MG63 (cell line): ENCODE data around the gene MRPL11. TPM values are rescaled to one million over a fixed set of nuclear protein-coding genes. Genes with fewer than 3 reads are reported as not detected.

Experiments
- DNase-seq: peaks from one replicate; pipeline ENCODE4 v3.0.0-alpha.2; 2020
- H3K27me3 ChIP-seq: fragments of 250-450 bp; sonication (Bioruptor Pico); 2 replicates; pipeline ENCODE4 v1.5.1; 2020; ENCODE audit warnings: mild to moderate bottlenecking, moderate library complexity
- H3K36me3 ChIP-seq: fragments of 250-450 bp; sonication (Bioruptor Pico); 2 replicates; pipeline ENCODE4 v1.5.1; 2020; ENCODE audit warnings: mild to moderate bottlenecking, moderate library complexity
- H3K4me3 ChIP-seq: fragments of 250-450 bp; sonication (Bioruptor Pico); 2 replicates; pipeline ENCODE4 v1.5.1; 2020; ENCODE audit warnings: mild to moderate bottlenecking, moderate library complexity
- H3K9me3 ChIP-seq: fragments of 250-450 bp; sonication (Bioruptor Pico); 2 replicates; pipeline ENCODE4 v1.5.1; 2020; ENCODE audit warnings: mild to moderate bottlenecking, moderate library complexity
- total RNA-seq: library from RNA; depleted of rRNA; stranded (reverse); fragments of >200 nt; shearing (Covaris generic); gene quantifications from 2 replicates; pipeline ENCODE4 v1.2.3, GENCODE V29; 2014; ENCODE audit warnings: low replicate concordance

MRPL11 gene
- total RNA-seq, 1 experiment from 2014 or later: 92.7 TPM

DNA sequence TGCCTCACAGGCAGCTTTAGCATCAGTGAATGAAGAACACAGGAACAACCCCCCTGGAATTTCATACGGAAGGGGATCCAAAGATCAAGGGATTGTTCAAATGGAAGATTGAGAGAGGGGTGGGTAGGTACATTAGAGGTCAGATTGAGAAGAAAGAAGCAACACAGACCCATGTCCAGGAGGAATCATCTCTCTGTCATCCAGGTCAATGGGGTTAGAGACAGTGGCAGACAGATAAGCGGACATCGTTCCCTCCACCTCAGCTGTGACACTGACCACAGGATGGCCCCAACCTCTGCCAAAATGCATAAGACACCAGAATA is 19.7 kb downstream of the MRPL11 start:
- DNase-seq: no peak
- H3K9me3 ChIP-seq: peaks cover 4% of the 10 kb centered on the region
- H3K36me3 ChIP-seq: no peaks in the 10 kb centered on the region
- no peak overlapping the region for H3K4me3 ChIP-seq
- H3K27me3 ChIP-seq: peaks cover 23% of the 10 kb centered on the region

DNA sequence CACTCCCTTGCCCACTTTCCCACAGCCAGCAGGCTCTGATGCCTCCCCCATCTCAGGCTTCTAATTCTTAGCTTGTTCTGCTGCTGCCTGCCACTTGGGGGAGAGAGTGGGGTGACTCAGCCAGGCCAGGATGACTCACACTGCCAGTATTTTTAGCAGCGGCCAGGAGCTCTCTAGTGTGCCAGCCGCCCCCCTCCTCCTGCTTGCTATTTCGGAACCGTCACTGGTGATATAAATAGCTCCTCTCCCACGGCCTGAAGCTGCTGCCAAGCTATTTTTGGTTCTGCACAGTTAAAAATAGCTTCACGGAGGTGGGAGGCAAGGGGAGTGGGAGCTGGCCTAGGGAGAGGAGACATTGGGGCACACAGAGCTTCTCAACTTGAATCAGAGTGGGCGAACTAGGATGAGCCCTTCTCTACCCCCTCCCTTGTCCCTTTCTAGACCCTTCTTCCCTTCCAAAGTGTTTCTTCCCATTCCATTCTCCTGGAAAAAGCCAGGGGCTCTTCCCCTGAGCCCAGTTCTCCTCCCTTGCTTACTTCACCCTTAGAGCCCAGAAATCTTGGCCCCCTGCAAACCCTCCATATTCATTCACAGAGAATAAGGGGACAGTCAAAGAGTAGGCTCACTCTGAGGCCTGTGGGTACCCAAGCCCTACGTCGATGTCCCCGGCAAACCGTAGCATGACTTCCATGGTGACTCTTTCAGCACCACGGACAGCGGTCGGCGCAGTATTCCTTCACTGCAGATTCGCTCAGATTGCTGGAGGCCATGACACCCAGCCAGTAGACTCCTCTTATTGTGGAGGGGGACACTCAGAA is 20.3 kb downstream of the MRPL11 start:
- DNase-seq: peak; percentile 91
- Histone ChIP-seq H3K4me3 (no peak overlapping the region), H3K27me3 (peaks cover 25% of the 10 kb centered on the region), H3K9me3 (peaks cover 4% of the 10 kb centered on the region), H3K36me3 (no peaks in the 10 kb centered on the region)

DNA sequence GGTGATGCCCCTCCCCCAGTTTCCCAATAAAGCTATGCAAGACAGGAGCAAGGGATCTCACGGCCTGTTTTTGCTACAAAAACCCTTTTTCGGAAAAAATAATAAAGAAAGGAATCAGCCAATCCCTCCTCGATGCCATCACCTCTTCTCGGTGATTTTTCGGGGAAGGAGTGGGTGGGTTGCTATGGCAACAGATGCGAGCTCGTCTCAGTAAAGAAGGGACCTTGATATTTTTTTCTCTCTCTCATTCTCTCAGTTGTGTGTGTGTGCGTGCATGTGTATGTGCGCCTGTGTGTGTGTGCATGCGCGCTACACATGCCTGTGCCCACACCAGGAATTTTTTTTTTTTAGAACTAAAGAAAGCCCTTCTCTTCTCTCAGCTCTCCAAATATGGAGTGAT is 21.6 kb downstream of the MRPL11 start:
- no peak for DNase-seq
- Histone ChIP-seq H3K4me3 (no peak overlapping the region), H3K36me3 (no peaks in the 10 kb centered on the region), H3K27me3 (peaks cover 25% of the 10 kb centered on the region), H3K9me3 (peaks cover 4% of the 10 kb centered on the region)

DNA sequence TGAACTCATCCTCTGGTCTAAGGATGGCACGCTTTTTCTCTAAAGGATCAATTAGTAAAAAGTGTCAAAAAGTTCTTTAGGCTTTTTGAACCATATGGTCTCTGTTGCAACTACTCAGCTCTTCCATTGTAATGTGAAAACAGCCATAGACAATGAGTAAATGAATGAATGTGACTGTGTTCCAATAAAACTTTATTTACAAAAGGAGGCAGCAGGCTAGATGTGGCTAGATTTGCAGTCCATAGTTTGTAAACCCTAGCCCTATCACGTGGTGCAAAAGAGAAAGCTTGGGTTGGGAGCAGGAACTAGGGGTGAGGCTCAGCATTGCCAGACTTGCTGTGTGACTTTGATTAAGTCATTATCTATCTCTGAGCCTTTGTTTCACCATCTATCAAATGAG is 23.2 kb downstream of the MRPL11 start:
- H3K36me3 ChIP-seq: no peaks in the 10 kb centered on the region
- no peak overlapping the region for H3K4me3 ChIP-seq
- H3K27me3 ChIP-seq: peaks cover 25% of the 10 kb centered on the region
- DNase-seq: no peak
- no peaks in the 10 kb centered on the region; the same call in 1 of the 2 replicates for H3K9me3 ChIP-seq

GRCh38 chr11:66414120-66414934 is 24.3 kb downstream of the MRPL11 start:
- no peak overlapping the region for H3K4me3 ChIP-seq
- H3K9me3 ChIP-seq: no peaks in the 10 kb centered on the region; the same call in 1 of the 2 replicates
- no peak for DNase-seq
- peaks cover 26% of the 10 kb centered on the region for H3K27me3 ChIP-seq
- H3K36me3 ChIP-seq: no peaks in the 10 kb centered on the region

DNA sequence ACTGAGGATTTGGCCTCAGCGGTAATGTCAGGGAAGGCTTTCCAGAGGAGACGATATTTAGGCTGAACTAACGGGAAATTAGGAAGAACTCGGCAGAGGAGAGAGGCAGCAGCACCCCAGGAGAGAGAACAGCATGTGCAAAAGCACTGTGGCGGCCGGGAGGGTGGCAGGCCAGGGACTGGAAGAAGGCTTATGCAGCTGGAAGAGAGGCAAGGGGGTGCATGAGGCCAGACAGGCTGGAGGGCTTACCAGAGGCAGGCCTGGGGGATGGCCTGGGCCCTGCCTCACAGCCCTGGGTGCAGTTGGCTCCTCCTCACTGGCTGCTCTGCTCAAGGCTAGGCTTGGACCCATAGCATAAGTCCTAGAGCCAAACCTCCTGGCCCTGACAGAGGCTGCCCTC is 25.5 kb downstream of the MRPL11 start:
- Histone ChIP-seq H3K4me3 (no peak overlapping the region), H3K36me3 (no peaks in the 10 kb centered on the region), H3K27me3 (peaks cover 27% of the 10 kb centered on the region), H3K9me3 (no peaks in the 10 kb centered on the region)
- no peak for DNase-seq

DNA sequence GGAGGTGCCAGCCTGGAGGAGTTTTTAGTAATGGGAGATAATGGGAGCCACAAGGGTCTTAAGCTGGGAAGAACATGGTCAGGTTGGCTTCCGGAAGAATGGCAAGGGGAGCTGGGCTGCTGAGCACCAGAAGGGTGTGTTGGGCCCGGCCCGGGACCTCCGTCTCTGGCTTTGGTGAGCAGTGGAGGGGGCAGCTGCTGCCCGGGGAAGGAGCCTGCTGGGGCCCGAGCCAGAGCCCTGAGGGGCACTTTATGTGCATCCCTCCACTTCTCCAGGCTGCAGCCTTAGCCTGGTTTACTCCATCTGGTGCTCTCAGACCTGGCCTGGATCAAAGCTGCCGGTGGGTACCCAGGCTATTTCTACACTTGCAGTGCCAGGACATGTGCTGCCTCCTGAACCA is 26.5 kb downstream of the MRPL11 start:
- H3K27me3 ChIP-seq: peaks cover 34% of the 10 kb centered on the region
- H3K36me3 ChIP-seq: no peaks in the 10 kb centered on the region
- H3K9me3 ChIP-seq: no peaks in the 10 kb centered on the region
- no peak overlapping the region for H3K4me3 ChIP-seq
- DNase-seq: no peak

- no peak for DNase-seq
- peaks cover 38% of the 10 kb centered on the region for H3K27me3 ChIP-seq
- H3K9me3 ChIP-seq: no peaks in the 10 kb centered on the region
- no peak overlapping the region for H3K4me3 ChIP-seq
- H3K36me3 ChIP-seq: no peaks in the 10 kb centered on the region
Measured at GRCh38 chr11:66411323-66411722, 27.3 kb downstream of the MRPL11 start.

GRCh38 chr11:66410191-66410590 is 28.5 kb downstream of the MRPL11 start:
- no peak for DNase-seq
- Histone ChIP-seq H3K27me3 (peaks cover 45% of the 10 kb centered on the region), H3K9me3 (no peaks in the 10 kb centered on the region), H3K36me3 (no peaks in the 10 kb centered on the region), H3K4me3 (no peak overlapping the region)

DNA sequence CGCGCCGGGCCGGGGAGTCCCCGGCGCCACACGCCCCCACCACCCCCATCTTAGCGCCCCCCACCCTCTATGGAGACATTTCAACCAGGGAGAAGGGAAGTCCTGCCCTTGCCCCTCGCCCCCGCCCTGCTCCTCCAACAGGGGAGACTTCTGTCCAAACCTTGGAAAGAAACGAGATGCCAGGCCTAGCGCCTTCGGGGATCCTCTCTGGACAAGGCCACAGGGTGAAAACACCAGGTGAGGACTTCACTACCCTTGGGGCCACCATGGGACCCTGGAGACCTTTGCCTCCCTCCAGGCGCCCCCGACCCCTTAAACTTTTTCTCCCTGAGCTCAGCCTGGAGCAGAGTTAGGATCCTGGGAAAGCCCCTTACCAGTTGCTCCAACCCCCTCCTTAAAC is 29.4 kb downstream of the MRPL11 start:
- DNase-seq: no peak

GRCh38 chr11:66408488-66409214 is 30.0 kb downstream of the MRPL11 start:
- Histone ChIP-seq H3K27me3 (peaks cover 47% of the 10 kb centered on the region), H3K36me3 (no peaks in the 10 kb centered on the region), H3K4me3 (0 out of 2 replicates have a peak overlapping the region, but pooled peaks have one; percentile 1), H3K9me3 (no peaks in the 10 kb centered on the region)
- peak; percentile 72 for DNase-seq

More for the DNA sequence above, 29.4 kb downstream of the MRPL11 start:
- peaks cover 46% of the 10 kb centered on the region for H3K27me3 ChIP-seq
- no peak overlapping the region for H3K4me3 ChIP-seq
- no peaks in the 10 kb centered on the region for H3K36me3 ChIP-seq
- no peaks in the 10 kb centered on the region for H3K9me3 ChIP-seq

DNA sequence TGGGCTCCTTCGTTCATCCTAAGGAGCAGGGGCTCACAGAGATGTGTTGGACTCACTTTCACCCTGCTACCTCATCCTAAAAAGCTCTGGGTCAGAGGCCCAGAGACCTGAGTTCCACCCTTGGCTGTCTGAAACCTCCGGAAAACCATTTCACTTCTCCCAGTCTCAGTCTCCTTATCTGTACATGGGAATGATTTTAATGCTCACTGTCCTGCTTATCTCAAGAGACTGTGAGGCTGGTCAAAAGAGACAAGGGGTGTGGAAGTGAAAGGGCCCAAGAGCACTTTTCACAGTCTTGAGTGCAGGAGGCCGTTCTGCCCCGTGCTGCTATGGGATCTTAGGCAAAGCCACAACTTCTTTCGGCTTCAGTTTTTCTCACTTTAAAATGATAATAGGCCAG is 31.0 kb downstream of the MRPL11 start:
- H3K9me3 ChIP-seq: no peaks in the 10 kb centered on the region
- H3K36me3 ChIP-seq: no peaks in the 10 kb centered on the region
- no peak overlapping the region for H3K4me3 ChIP-seq
- DNase-seq: no peak
- H3K27me3 ChIP-seq: peaks cover 53% of the 10 kb centered on the region

- DNase-seq: no peak
- no peaks in the 10 kb centered on the region for H3K36me3 ChIP-seq
- H3K4me3 ChIP-seq: no peak overlapping the region
- no peaks in the 10 kb centered on the region for H3K9me3 ChIP-seq
- H3K27me3 ChIP-seq: peaks cover 10% of the 10 kb centered on the region
Measured at GRCh38 chr11:66393954-66394353, 44.7 kb downstream of the MRPL11 start.

DNA sequence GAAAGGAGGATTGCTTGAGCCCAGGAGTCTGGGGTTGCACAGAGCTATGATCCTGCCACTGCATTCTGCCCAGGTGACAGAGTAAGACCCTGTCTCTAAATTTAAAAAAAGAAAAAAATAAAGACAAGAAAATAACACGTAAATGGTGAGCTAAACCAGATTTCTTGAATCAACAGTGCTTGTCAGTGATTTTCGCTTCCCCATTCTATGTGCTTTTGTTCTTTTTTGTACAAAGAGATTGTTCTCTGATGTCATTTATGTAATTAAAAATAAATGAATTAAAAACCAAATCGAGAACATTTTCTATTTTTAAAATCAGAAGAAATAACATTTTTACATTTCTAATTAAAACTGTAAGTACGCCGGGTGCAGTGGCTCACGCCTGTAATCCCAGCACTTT is 47.3 kb downstream of the MRPL11 start:
- no peaks in the 10 kb centered on the region for H3K9me3 ChIP-seq
- H3K4me3 ChIP-seq: no peak overlapping the region
- peaks cover 10% of the 10 kb centered on the region for H3K27me3 ChIP-seq
- H3K36me3 ChIP-seq: no peaks in the 10 kb centered on the region
- no peak for DNase-seq

DNA sequence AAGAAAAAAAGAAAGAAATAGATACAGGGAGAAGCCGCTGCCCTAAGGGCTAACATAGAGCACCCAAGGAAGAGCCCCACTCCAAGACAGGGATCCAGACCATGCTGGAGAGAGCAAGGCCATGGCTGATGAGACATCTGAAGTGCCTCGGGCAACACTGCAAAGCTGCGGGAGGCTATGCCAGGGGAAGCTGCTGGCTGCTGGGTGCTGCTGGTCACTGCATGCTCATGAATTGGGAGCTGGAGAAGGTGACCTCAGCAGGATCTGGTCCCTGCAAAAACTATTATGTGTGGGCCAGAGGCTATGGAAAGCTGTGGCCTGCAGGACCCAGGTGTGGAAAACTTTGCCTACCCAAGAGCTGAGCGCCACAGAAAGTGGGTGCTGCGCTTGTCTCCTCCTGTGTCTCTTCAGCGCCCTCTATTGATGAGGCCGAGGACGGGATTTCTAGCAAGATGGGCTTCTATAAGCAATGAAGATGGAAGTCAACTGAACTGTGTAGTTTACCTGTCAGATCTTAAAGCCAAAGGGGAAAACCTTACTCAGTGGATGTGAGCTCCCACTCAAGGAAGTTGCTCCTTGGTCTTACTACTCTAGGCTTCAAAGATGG is 49.8 kb downstream of the MRPL11 start:
- peak; percentile 55 for DNase-seq

DNA sequence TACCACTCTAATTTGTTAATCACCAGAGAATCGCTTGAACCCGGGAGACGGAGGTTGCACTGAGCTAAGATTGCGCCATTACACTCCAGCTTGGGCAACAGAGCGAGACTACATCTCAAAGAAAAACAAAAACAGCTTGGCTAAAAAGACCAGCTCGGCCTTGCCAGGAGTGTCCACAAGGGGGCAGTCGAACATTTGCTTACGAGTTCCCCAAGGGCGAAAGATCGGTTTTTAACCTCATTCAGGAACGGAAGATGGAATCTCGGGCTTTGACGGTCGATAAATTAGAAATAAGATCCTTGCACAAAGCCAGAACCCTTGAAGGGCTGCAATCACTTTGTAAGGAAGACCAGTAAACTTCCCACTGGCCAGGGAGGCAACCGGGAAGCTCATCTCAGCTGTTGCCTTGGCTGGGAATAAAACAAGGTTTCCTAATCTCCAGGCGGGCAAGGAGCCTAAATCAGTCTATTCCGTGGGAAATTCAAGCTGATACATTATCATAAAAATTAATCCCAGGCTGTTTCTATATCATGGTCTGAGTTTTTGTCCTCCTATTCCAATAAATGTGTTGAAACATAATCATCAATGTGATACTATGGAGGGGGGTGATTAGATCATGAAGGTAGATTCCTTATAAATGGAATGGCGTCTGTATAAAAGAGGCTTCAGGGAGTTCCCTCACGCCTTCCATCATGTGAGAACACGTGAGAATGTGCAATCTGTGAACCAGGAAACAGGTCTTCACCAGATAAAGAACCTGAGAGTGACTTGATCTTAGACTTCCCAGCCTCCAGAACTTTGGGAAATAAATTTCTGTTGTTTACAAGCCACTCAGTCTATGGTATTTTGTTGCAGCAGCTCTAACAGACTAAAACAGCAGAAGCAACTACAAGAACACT is 52.2 kb downstream of the MRPL11 start:
- peak; percentile 68 for DNase-seq
- Histone ChIP-seq H3K27me3 (peaks cover 4% of the 10 kb centered on the region), H3K4me3 (no peak overlapping the region), H3K36me3 (no peaks in the 10 kb centered on the region), H3K9me3 (no peaks in the 10 kb centered on the region)

More for the DNA sequence above, 49.8 kb downstream of the MRPL11 start:
- no peak overlapping the region for H3K4me3 ChIP-seq
- no peaks in the 10 kb centered on the region for H3K36me3 ChIP-seq
- H3K27me3 ChIP-seq: peaks cover 4% of the 10 kb centered on the region
- H3K9me3 ChIP-seq: no peaks in the 10 kb centered on the region
